ENCODE data around the gene TMEM248. TPM values are rescaled to one million over a fixed set of nuclear protein-coding genes. Genes with fewer than 3 reads are reported as not detected.
"Not testable (repeated sequence)": the region's sequence is repeated elsewhere in the genome, so short reads cannot be mapped to it uniquely, and the experiment has no call there.

Gene TMEM248
- total RNA-seq, 1 donor = 123 TPM

GRCh38 chr7:66903360-66904062 is 17.5 kb upstream of the TMEM248 start:
- TF ChIP-seq CTCF (IDR thresholded peaks at IDR 0.05; ENCODE audit: insufficient read depth, low read depth, low read length) = no peak
- DNase-seq (ENCODE audit: low read depth) = no peak
- H3K4me3 ChIP-seq (ENCODE audit: low read depth, low read length) = no peak overlapping the region

- TF ChIP-seq CTCF (IDR thresholded peaks at IDR 0.05; ENCODE audit: insufficient read depth, low read depth, low read length) = no peak
- no peak for DNase-seq (ENCODE audit: low read depth)
- H3K4me3 ChIP-seq (ENCODE audit: low read depth, low read length) = no peak overlapping the region
Measured at GRCh38 chr7:66904063-66904593, 16.9 kb upstream of the TMEM248 start.

GRCh38 chr7:66905278-66905677 is 15.7 kb upstream of the TMEM248 start:
- DNase-seq (ENCODE audit: low read depth) = no peak
- TF ChIP-seq CTCF (IDR thresholded peaks at IDR 0.05; ENCODE audit: insufficient read depth, low read depth, low read length) = no peak
- no peak overlapping the region for H3K4me3 ChIP-seq (ENCODE audit: low read depth, low read length)

- H3K4me3 ChIP-seq (ENCODE audit: low read depth, low read length) = no peak overlapping the region
- no peak for DNase-seq (ENCODE audit: low read depth)
- TF ChIP-seq CTCF (IDR thresholded peaks at IDR 0.05; ENCODE audit: insufficient read depth, low read depth, low read length) = peak; percentile 21
Measured at GRCh38 chr7:66905689-66906088, 15.3 kb upstream of the TMEM248 start.

- no peak for DNase-seq (ENCODE audit: low read depth)
- no peak for TF ChIP-seq CTCF (IDR thresholded peaks at IDR 0.05; ENCODE audit: insufficient read depth, low read depth, low read length)
- H3K4me3 ChIP-seq (ENCODE audit: low read depth, low read length) = no peak overlapping the region
Measured at GRCh38 chr7:66907731-66908130, 13.3 kb upstream of the TMEM248 start.

GRCh38 chr7:66908598-66908997 is 12.4 kb upstream of the TMEM248 start:
- DNase-seq (ENCODE audit: low read depth); H3K4me3 ChIP-seq (ENCODE audit: low read depth, low read length): not testable (repeated sequence)

GRCh38 chr7:66910789-66911188 is 10.2 kb upstream of the TMEM248 start:
- DNase-seq (ENCODE audit: low read depth) = no peak
- H3K4me3 ChIP-seq (ENCODE audit: low read depth, low read length) = no peak overlapping the region
- TF ChIP-seq CTCF (IDR thresholded peaks at IDR 0.05; ENCODE audit: insufficient read depth, low read depth, low read length) = no peak

- H3K4me3 ChIP-seq (ENCODE audit: low read depth, low read length); DNase-seq (ENCODE audit: low read depth): not testable (repeated sequence)
Measured at GRCh38 chr7:66911191-66911590, 9.8 kb upstream of the TMEM248 start.
